DND-41 (cell line): Measurements from ENCODE around the gene SHROOM2.

ENCODE experiments used
- ATAC-seq: fragments of 200-7000 bp; cut with Tn5 transposase; 3 replicates; pipeline ENCODE4 v1.9.1; 2021; ENCODE audit warnings: low read depth; ENCODE audit not compliant: insufficient read depth
- DNase-seq: peaks from one replicate; pipeline ENCODE4 v3.0.0-alpha.2; 2020
- H2AFZ ChIP-seq: 2 replicates; pipeline ENCODE4 v1.6.0; 2012; ENCODE audit warnings: low read depth, low read length
- H3K27ac ChIP-seq: 2 replicates; pipeline ENCODE4 v1.5.1; 2012; ENCODE audit warnings: low read length, inconsistent platforms
- H3K27me3 ChIP-seq: fragments of 200-600 bp; sonication (generic); 2 replicates; pipeline ENCODE4 v1.6.0; 2012; ENCODE audit warnings: low read length, mild to moderate bottlenecking, inconsistent platforms; ENCODE audit not compliant: insufficient read depth, poor library complexity
- H3K36me3 ChIP-seq: 2 replicates; pipeline ENCODE4 v1.5.1; 2012; ENCODE audit warnings: low read length, inconsistent platforms; ENCODE audit not compliant: insufficient read depth
- H3K4me1 ChIP-seq: 2 replicates; pipeline ENCODE4 v1.5.1; 2012; ENCODE audit warnings: mild to moderate bottlenecking, low read length; ENCODE audit not compliant: insufficient read depth
- H3K4me2 ChIP-seq: 2 replicates; pipeline ENCODE4 v1.6.0; 2012; ENCODE audit warnings: mild to moderate bottlenecking, moderate library complexity, low read length, inconsistent platforms; ENCODE audit not compliant: insufficient read depth
- H3K4me3 ChIP-seq, 2 experiments: fragments of 200-600 bp in 1 of 2; shearing (Covaris generic) in 1 of 2; 2 replicates each; pipeline ENCODE4 v1.5.1; 2012 to 2016; ENCODE audit warnings: inconsistent platforms in 2 of 2, low read length in 2 of 2, mild to moderate bottlenecking in 2 of 2, low read depth in 1 of 2, moderate library complexity in 1 of 2
- H3K79me2 ChIP-seq: 2 replicates; pipeline ENCODE4 v1.6.0; 2012; ENCODE audit warnings: low read length, inconsistent platforms; ENCODE audit not compliant: insufficient read depth
- H3K9ac ChIP-seq: 2 replicates; pipeline ENCODE4 v1.6.0; 2012; ENCODE audit warnings: low read depth, mild to moderate bottlenecking, inconsistent platforms, low read length, moderate library complexity
- H3K9me3 ChIP-seq: 2 replicates; pipeline ENCODE4 v1.5.1; 2012; ENCODE audit warnings: low read length, moderate library complexity, mild to moderate bottlenecking, inconsistent platforms; ENCODE audit not compliant: insufficient read depth, severe bottlenecking
- H4K20me1 ChIP-seq: 2 replicates; pipeline ENCODE4 v1.6.0; 2012; ENCODE audit warnings: low read length; ENCODE audit not compliant: insufficient read depth
- CTCF ChIP-seq: IDR thresholded peaks from 2 replicates; pipeline ENCODE4 v1.5.1; 2012; ENCODE audit warnings: borderline replicate concordance, low read length, moderate library complexity, mild to moderate bottlenecking; ENCODE audit not compliant: poor library complexity, severe bottlenecking; ENCODE audit errors: extremely low read depth
- EZH2 ChIP-seq: IDR thresholded peaks from 3 replicates; pipeline ENCODE4 v1.6.1; 2012; ENCODE audit warnings: borderline replicate concordance, low read depth, mild to moderate bottlenecking, moderate library complexity, low read length, inconsistent platforms; ENCODE audit not compliant: severe bottlenecking

The SHROOM2 gene

GRCh38 chrX:9825129-9825790 is 39.0 kb downstream of the SHROOM2 start:
- no peak for ATAC-seq
- no peak for DNase-seq
- Histone ChIP-seq H3K36me3 (no peaks in the 10 kb centered on the region), H3K27me3 (no peaks in the 10 kb centered on the region), H3K27ac (no peak overlapping the region), H2AFZ (no peak overlapping the region), H3K9me3 (no peaks in the 10 kb centered on the region), H3K4me1 (no peaks in the 10 kb centered on the region), H3K9ac (no peak overlapping the region), H3K79me2 (no peaks in the 10 kb centered on the region), H3K4me2 (no peak overlapping the region), H3K4me3 (no peak overlapping the region), H4K20me1 (no peaks in the 10 kb centered on the region)
- TF ChIP-seq CTCF (no peak), EZH2 (no peak)

- H3K9me3 ChIP-seq, result no peaks in the 10 kb centered on the region
- DNase-seq (no peak), ATAC-seq (no peak)
- no peak overlapping the region for H3K4me3 ChIP-seq
- no peak overlapping the region for H3K27ac ChIP-seq
- H3K36me3 ChIP-seq, result no peaks in the 10 kb centered on the region
- H3K4me2 ChIP-seq, result no peak overlapping the region
- no peak for TF ChIP-seq CTCF
- TF ChIP-seq EZH2, result no peak
- no peaks in the 10 kb centered on the region for H3K27me3 ChIP-seq
- H4K20me1 ChIP-seq, result no peaks in the 10 kb centered on the region
- H3K4me1 ChIP-seq, result no peaks in the 10 kb centered on the region
- H2AFZ ChIP-seq, result no peak overlapping the region
- H3K79me2 ChIP-seq, result no peaks in the 10 kb centered on the region
- H3K9ac ChIP-seq, result no peak overlapping the region
Measured at GRCh38 chrX:9825966-9826365, 39.7 kb downstream of the SHROOM2 start.

- Histone ChIP-seq H2AFZ (no peak overlapping the region), H3K36me3 (no peaks in the 10 kb centered on the region), H3K27me3 (no peaks in the 10 kb centered on the region), H3K9me3 (no peaks in the 10 kb centered on the region), H3K4me1 (no peaks in the 10 kb centered on the region), H3K4me2 (no peak overlapping the region), H4K20me1 (no peaks in the 10 kb centered on the region), H3K4me3 (no peak overlapping the region), H3K27ac (no peak overlapping the region), H3K9ac (no peak overlapping the region), H3K79me2 (no peaks in the 10 kb centered on the region)
- TF ChIP-seq CTCF (no peak), EZH2 (no peak)
- no peak for ATAC-seq
- no peak for DNase-seq
Measured at GRCh38 chrX:9829308-9830267, 43.4 kb downstream of the SHROOM2 start.
